Nephron progenitor cell (in vitro differentiated cells): ENCODE results near the gene TNFRSF6B.
A peak's percentile ranks its signal among the peaks of the same experiment; 100 is the strongest.

Experiments
- DNase-seq: peaks from one replicate; pipeline ENCODE4 v3.0.0; 2021
- H3K27ac Mint-ChIP-seq: 2 replicates; pipeline ENCODE4 v1.8.0; 2021; ENCODE audit warnings: mild to moderate bottlenecking, moderate library complexity, mixed read lengths
- H3K27me3 Mint-ChIP-seq: 2 replicates; pipeline ENCODE4 v1.8.0; 2021; ENCODE audit warnings: mild to moderate bottlenecking, low read depth, mixed read lengths; ENCODE audit not compliant: poor library complexity
- H3K36me3 Mint-ChIP-seq: 2 replicates; pipeline ENCODE4 v1.8.0; 2021; ENCODE audit warnings: low read depth, mixed read lengths
- H3K4me1 Mint-ChIP-seq: 2 replicates; pipeline ENCODE4 v1.8.0; 2021; ENCODE audit warnings: mixed read lengths
- H3K4me3 Mint-ChIP-seq: 2 replicates; pipeline ENCODE4 v1.8.0; 2021; ENCODE audit warnings: mild to moderate bottlenecking, moderate library complexity, mixed read lengths
- H3K9me3 Mint-ChIP-seq: 2 replicates; pipeline ENCODE4 v1.8.0; 2021; ENCODE audit warnings: mild to moderate bottlenecking, moderate library complexity, mixed read lengths
- TF ChIP-seq, protein P1 (sequence below): fragments of 200-600 bp; sonication (generic); IDR thresholded peaks from 2 replicates; pipeline ENCODE4 v1.5.0; 2021; ENCODE audit warnings: antibody characterized with exemption

The TNFRSF6B gene

DNA sequence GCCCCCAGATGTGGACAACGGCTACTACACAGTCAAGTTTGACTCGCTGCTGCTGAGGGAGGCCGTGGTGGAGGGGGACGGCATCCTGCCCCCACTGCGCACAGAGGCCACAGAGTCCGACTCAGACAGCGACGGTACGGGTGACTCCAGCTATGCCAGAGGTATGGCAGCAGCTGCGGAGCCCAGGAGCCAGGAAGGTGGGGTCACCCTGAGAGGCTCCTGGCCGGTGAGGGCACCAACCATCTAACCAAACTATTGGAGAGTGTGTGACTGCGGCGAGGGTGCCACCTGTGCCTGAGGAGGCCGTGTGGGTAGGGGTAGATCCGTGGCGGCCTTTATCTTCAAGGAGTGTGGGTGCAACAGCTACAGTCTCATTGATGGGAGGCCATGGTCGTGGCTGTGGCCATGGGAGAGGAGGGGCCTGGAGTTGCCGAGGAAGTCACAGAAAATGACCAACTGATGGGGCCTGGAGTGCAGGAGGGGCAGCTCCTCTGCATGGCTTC lies 37.2 kb downstream of the TNFRSF6B start:
- peaks cover 6% of the 10 kb centered on the region for H3K4me1 Mint-ChIP-seq
- TF ChIP-seq, protein P1, sequence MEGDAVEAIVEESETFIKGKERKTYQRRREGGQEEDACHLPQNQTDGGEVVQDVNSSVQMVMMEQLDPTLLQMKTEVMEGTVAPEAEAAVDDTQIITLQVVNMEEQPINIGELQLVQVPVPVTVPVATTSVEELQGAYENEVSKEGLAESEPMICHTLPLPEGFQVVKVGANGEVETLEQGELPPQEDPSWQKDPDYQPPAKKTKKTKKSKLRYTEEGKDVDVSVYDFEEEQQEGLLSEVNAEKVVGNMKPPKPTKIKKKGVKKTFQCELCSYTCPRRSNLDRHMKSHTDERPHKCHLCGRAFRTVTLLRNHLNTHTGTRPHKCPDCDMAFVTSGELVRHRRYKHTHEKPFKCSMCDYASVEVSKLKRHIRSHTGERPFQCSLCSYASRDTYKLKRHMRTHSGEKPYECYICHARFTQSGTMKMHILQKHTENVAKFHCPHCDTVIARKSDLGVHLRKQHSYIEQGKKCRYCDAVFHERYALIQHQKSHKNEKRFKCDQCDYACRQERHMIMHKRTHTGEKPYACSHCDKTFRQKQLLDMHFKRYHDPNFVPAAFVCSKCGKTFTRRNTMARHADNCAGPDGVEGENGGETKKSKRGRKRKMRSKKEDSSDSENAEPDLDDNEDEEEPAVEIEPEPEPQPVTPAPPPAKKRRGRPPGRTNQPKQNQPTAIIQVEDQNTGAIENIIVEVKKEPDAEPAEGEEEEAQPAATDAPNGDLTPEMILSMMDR = no peak
- peaks cover 8% of the 10 kb centered on the region for H3K27me3 Mint-ChIP-seq
- no peak overlapping the region for H3K4me3 Mint-ChIP-seq
- H3K9me3 Mint-ChIP-seq = no peaks in the 10 kb centered on the region
- no peak for DNase-seq
- H3K36me3 Mint-ChIP-seq = peaks cover 25% of the 10 kb centered on the region
- H3K27ac Mint-ChIP-seq = peak overlapping the region; percentile 90

DNA sequence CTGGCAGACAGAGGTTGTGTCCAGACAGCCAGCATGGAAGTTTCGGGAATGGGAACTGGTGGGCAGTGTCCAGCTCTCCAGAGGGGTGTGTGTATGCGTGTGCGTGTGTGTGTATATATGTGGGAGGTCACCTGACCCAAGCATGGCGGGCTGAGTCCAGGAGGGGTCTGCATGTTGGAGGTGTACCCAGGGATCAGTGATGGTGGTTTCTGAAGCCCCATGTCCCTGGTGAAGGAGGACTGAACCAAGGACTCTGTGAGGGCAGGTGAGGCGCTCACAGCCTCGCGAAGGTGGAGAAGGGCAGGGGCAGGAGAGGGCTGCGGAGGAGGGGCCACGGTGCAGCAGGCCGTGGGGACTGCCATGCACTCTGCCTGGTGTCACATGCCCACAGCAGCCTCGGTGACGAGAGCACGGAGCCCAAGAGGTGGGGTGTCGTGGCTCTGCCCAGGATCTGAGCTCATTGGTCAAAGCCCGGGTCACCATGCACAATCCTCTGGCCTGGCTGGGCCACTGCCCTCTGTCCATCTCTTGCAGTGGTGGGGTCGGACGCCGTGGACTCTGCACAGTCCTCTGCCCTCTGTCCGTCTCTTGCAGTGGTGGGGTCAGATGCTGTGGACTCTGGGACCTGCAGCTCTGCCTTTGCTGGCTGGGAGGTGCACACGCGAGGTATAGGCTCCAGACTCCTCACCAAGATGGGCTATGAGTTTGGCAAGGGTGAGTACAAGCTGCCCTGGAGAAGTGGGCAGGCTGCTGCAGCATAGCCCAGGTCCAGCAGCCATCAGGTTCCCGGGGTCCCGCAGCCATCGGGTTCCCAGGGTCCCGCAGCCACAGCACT lies 37.9 kb downstream of the TNFRSF6B start:
- peak overlapping the region; percentile 90 for H3K27ac Mint-ChIP-seq
- no peak for DNase-seq
- H3K36me3 Mint-ChIP-seq = peaks cover 20% of the 10 kb centered on the region
- H3K4me3 Mint-ChIP-seq = no peak overlapping the region
- H3K27me3 Mint-ChIP-seq = peaks cover 8% of the 10 kb centered on the region
- TF ChIP-seq, protein P1 = no peak
- no peaks in the 10 kb centered on the region for H3K9me3 Mint-ChIP-seq
- peaks cover 1% of the 10 kb centered on the region for H3K4me1 Mint-ChIP-seq

GRCh38 chr20:63734946-63735858 lies 38.8 kb downstream of the TNFRSF6B start:
- no peaks in the 10 kb centered on the region for H3K4me1 Mint-ChIP-seq
- no peak overlapping the region for H3K4me3 Mint-ChIP-seq
- H3K27me3 Mint-ChIP-seq = peaks cover 8% of the 10 kb centered on the region
- H3K36me3 Mint-ChIP-seq = peaks cover 14% of the 10 kb centered on the region
- no peak overlapping the region for H3K27ac Mint-ChIP-seq
- no peaks in the 10 kb centered on the region for H3K9me3 Mint-ChIP-seq
- TF ChIP-seq, protein P1 = no peak
- DNase-seq = no peak

- peaks cover 14% of the 10 kb centered on the region for H3K36me3 Mint-ChIP-seq
- no peak within 1 kb of the TSS for H3K4me3 Mint-ChIP-seq
- no peaks in the 10 kb centered on the region for H3K9me3 Mint-ChIP-seq
- peaks cover 8% of the 10 kb centered on the region for H3K27me3 Mint-ChIP-seq
- TF ChIP-seq, protein P1 = no peak
- no peak within 1 kb of the TSS for H3K27ac Mint-ChIP-seq
- no peaks in the 10 kb centered on the region for H3K4me1 Mint-ChIP-seq
- DNase-seq = no peak
Measured at GRCh38 chr20:63735859-63736718, 39.6 kb downstream of the TNFRSF6B start, which contains the start of gene LIME1. LIME1 (plus strand) TSS chr20:63736664; CDS start chr20:63737550, 886 bp downstream.

- no peaks in the 10 kb centered on the region for H3K9me3 Mint-ChIP-seq
- no peak for DNase-seq
- no peak overlapping the region for H3K4me3 Mint-ChIP-seq
- H3K27me3 Mint-ChIP-seq = peaks cover 8% of the 10 kb centered on the region
- no peak overlapping the region for H3K27ac Mint-ChIP-seq
- peaks cover 14% of the 10 kb centered on the region for H3K36me3 Mint-ChIP-seq
- no peaks in the 10 kb centered on the region for H3K4me1 Mint-ChIP-seq
- TF ChIP-seq, protein P1 = no peak
Measured at GRCh38 chr20:63736893-63737694, 40.6 kb downstream of the TNFRSF6B start.
